Chondrocyte (in vitro differentiated cells): ENCODE results near the gene EIF2D. TPM values are rescaled to one million over a fixed set of nuclear protein-coding genes. Genes with fewer than 3 reads are reported as not detected.

Experiments
- DNase-seq: peaks from one replicate; pipeline ENCODE4 v3.0.0; 2021; ENCODE audit warnings: mixed read lengths, low spot score
- H3K27ac Mint-ChIP-seq: one replicate; pipeline ENCODE4 v1.8.0; 2021; ENCODE audit warnings: mild to moderate bottlenecking, moderate library complexity, mixed read lengths; ENCODE audit not compliant: unreplicated experiment
- H3K27me3 Mint-ChIP-seq: 2 replicates; pipeline ENCODE4 v1.8.0; 2021; ENCODE audit warnings: low read depth, mixed read lengths
- H3K36me3 Mint-ChIP-seq: 2 replicates; pipeline ENCODE4 v1.8.0; 2021; ENCODE audit warnings: low read depth, mixed read lengths
- H3K4me1 Mint-ChIP-seq: 2 replicates; pipeline ENCODE4 v1.8.0; 2021; ENCODE audit warnings: low read depth, mild to moderate bottlenecking, mixed read lengths
- H3K4me3 Mint-ChIP-seq: one replicate; pipeline ENCODE4 v1.8.0; 2021; ENCODE audit warnings: mild to moderate bottlenecking, moderate library complexity, mixed read lengths; ENCODE audit not compliant: unreplicated experiment
- H3K9me3 Mint-ChIP-seq: 2 replicates; pipeline ENCODE4 v1.8.0; 2021; ENCODE audit warnings: low read depth, mixed read lengths
- total RNA-seq: library from RNA; stranded (reverse); gene quantifications from 3 replicates; pipeline ENCODE4 v1.2.1, GENCODE V29; 2021
- TF ChIP-seq, protein P1 (sequence below): fragments of 200-600 bp; sonication (generic); IDR thresholded peaks from 2 replicates; pipeline ENCODE4 v1.5.0; 2021; ENCODE audit warnings: antibody characterized with exemption, mild to moderate bottlenecking, moderate library complexity

Gene EIF2D
- total RNA-seq, 1 donor from 2014 or later, result 33.9 TPM

DNA sequence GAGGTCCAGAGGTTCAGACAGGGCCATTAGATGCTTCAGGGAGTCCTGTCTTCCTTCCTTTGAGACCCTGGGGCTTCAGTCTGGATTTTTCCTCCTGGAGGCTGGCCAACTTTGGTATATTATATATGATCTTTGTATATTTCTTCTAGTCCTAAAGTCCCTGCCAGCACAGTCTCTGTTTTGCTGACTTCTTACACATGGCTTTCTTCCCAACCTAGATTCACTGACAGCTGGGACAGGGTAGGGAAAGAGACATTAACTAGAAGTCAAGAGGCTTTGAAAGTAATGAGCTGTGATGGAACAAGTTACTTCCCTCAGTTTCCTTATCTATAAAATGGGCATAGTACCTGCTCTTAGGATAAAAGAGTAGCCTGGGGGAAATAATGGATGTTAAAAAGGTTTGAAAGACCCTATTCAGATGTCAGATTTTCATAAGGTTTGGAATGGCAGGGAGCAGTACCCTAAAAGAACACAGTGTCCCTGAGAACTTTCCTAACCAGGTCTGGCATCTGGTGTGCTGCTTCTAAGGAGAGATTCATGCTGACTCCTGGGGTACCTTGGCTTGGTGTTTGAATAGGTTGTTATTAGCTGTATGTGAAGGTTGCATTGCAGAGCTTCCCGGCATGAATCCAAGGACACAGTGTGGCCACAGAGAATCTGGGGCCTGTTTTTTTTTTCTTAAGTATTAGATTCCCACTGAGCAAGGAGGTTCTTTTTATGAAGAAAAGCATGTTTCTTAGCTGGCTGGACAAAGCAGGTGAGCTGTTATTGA, 57.4 kb downstream of the EIF2D start:
- Mint-ChIP-seq H3K4me3 (no peak overlapping the region), H3K27me3 (peaks cover 35% of the 10 kb centered on the region), H3K4me1 (peaks cover 19% of the 10 kb centered on the region), H3K27ac (no peak overlapping the region), H3K36me3 (peaks cover 1% of the 10 kb centered on the region), H3K9me3 (no peaks in the 10 kb centered on the region)
- no peak for DNase-seq
- TF ChIP-seq, protein P1, sequence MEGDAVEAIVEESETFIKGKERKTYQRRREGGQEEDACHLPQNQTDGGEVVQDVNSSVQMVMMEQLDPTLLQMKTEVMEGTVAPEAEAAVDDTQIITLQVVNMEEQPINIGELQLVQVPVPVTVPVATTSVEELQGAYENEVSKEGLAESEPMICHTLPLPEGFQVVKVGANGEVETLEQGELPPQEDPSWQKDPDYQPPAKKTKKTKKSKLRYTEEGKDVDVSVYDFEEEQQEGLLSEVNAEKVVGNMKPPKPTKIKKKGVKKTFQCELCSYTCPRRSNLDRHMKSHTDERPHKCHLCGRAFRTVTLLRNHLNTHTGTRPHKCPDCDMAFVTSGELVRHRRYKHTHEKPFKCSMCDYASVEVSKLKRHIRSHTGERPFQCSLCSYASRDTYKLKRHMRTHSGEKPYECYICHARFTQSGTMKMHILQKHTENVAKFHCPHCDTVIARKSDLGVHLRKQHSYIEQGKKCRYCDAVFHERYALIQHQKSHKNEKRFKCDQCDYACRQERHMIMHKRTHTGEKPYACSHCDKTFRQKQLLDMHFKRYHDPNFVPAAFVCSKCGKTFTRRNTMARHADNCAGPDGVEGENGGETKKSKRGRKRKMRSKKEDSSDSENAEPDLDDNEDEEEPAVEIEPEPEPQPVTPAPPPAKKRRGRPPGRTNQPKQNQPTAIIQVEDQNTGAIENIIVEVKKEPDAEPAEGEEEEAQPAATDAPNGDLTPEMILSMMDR, result no peak

DNA sequence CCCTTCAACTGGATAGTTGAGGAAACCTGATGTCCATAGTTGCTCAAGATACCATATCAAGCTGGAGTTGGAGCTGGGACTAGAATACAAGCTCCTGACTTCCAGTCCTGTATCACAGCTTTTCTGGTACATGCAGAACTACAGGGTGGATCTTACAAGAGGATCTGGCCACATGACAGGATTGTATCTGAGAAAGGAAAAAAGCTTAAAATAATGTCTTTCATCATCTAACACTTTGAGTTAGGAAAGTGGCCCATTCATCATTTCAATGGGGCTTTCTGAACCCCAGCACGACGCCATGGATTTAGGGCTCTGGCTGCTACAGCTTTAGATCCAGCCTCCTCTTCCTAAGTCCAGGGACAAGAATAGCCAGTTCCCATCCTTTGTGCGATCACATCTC, 58.1 kb downstream of the EIF2D start:
- no peaks in the 10 kb centered on the region for H3K9me3 Mint-ChIP-seq
- no peak for DNase-seq
- H3K27ac Mint-ChIP-seq, result no peak overlapping the region
- TF ChIP-seq, protein P1, result no peak
- peaks cover 15% of the 10 kb centered on the region for H3K4me1 Mint-ChIP-seq
- H3K4me3 Mint-ChIP-seq, result no peak overlapping the region
- peaks cover 42% of the 10 kb centered on the region for H3K27me3 Mint-ChIP-seq
- H3K36me3 Mint-ChIP-seq, result peaks cover 1% of the 10 kb centered on the region

DNA sequence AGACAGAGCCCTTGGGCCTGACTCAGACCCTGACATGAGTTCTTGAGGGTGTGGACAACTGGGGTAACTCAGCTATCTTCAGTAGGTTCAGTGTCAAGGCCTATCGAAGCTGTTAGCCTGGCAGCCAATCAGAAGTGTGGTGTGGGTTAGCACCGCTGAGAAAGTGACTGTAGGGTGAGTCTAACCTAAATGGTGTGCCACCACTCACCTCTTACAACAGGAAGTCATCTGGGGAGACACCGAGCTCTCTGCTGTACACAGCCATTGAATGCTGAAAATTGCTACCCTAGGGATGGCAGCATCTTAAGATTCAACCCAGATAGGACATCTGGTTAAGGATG, 60.3 kb downstream of the EIF2D start:
- Mint-ChIP-seq H3K27me3 (peaks cover 56% of the 10 kb centered on the region), H3K27ac (no peak overlapping the region), H3K4me3 (no peak overlapping the region), H3K4me1 (peaks cover 10% of the 10 kb centered on the region), H3K36me3 (peaks cover 4% of the 10 kb centered on the region), H3K9me3 (no peaks in the 10 kb centered on the region)
- TF ChIP-seq, protein P1, result no peak
- DNase-seq, result no peak

DNA sequence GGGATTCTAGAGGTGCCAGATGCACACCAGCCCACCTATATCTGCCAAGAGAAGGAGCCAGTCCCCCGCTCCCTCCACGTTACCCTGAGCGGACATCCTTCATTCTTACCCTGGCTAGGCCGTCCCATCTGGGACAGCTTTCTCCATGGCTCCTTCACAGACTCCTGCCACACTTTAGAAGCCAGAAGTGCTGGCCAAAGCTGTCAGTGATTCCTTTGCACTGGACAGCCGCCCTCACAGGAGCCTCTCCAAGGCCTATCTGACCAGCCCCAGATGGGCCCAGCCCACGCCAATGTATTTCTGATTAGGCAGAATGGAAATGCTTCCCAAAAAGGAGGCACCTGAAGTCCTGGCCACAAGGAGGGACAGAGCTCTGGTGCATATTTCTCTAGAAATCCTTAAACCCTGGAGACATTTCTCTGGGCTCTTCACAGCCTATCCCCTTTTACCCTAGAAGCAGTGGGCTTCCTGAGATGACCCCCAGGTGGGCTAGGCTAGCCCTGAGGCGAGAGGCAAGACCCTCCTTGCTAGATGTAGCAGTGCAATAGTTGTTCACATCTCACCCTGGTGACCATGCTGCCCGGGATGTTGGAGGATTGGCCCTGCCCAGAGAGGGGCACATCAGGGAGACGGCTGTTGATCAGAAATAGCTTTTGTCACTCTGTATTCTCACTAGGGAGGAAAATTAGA, 60.8 kb downstream of the EIF2D start:
- Mint-ChIP-seq H3K9me3 (no peaks in the 10 kb centered on the region), H3K36me3 (peaks cover 4% of the 10 kb centered on the region), H3K4me1 (peaks cover 8% of the 10 kb centered on the region), H3K27ac (no peak overlapping the region), H3K4me3 (no peak overlapping the region), H3K27me3 (peaks cover 55% of the 10 kb centered on the region)
- TF ChIP-seq, protein P1, result no peak
- no peak for DNase-seq

DNA sequence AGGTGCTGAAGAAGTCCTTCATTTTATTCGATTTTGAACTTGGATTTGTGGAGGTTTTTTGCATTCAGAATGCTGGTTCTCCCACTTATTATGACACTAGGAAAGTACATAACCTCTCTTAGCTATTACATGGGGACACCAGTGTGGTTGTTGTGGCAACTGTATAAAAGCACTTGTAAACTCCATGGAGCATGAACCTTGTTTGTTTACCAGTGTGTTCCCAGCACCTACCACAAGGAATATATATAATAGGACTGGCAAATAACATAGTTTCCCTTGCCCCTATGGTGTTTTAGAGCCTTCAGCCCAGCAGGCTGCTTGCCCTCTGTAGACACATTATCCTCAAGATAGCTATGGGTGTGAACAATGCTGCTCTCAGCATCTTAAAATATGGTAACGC, 61.8 kb downstream of the EIF2D start:
- H3K9me3 Mint-ChIP-seq, result no peaks in the 10 kb centered on the region
- H3K27me3 Mint-ChIP-seq, result peaks cover 50% of the 10 kb centered on the region

More for the DNA sequence above, 61.8 kb downstream of the EIF2D start:
- TF ChIP-seq, protein P1, result no peak
- DNase-seq, result no peak
- H3K27ac Mint-ChIP-seq, result no peak overlapping the region
- H3K4me3 Mint-ChIP-seq, result no peak overlapping the region
- H3K4me1 Mint-ChIP-seq, result peaks cover 2% of the 10 kb centered on the region
- peaks cover 4% of the 10 kb centered on the region for H3K36me3 Mint-ChIP-seq
